ENCODE results near the gene OR13G1. TPM values are rescaled to one million over a fixed set of nuclear protein-coding genes. Genes with fewer than 3 reads are reported as not detected.

The OR13G1 gene
- total RNA-seq, 2 donors from 2014 or later: not detected

Other genes with a start within 250 kb of the OR13G1 start
- gene OR2B11, start 221.6 kb downstream of the OR13G1 start, total RNA-seq: not detected
- not detected for gene OR2C3, start 143.3 kb downstream of the OR13G1 start, total RNA-seq
- gene GCSAML, start 130.6 kb downstream of the OR13G1 start, total RNA-seq: under 1 TPM; 0.29 to 0.60 TPM
- not detected for gene OR2G2, start 91.4 kb downstream of the OR13G1 start, total RNA-seq
- gene OR2G3, start 74.2 kb downstream of the OR13G1 start, total RNA-seq: not detected
- gene OR6F1, start 36.9 kb upstream of the OR13G1 start, total RNA-seq: not detected
- gene OR14K1, start 58.9 kb upstream of the OR13G1 start, total RNA-seq: not detected
- not detected for gene OR14A2, start 68.4 kb upstream of the OR13G1 start, total RNA-seq
- gene OR1C1, start 80.8 kb upstream of the OR13G1 start, total RNA-seq: not detected
- gene OR14A16, start 144.4 kb upstream of the OR13G1 start, total RNA-seq: not detected
- not detected for gene OR11L1, start 162.2 kb upstream of the OR13G1 start, total RNA-seq
- gene TRIM58, start 177.4 kb upstream of the OR13G1 start, total RNA-seq: 1 to 10 TPM; 1.4 to 4.1 TPM
- 1 to 10 TPM in 1 of 2 donors, under 1 TPM in 1; 0.33 to 1.9 TPM for gene OR2W3, start 215.8 kb upstream of the OR13G1 start, total RNA-seq
- gene OR2T8, start 240.5 kb upstream of the OR13G1 start, total RNA-seq: not detected
- not detected for gene OR2AJ1, start 245.2 kb upstream of the OR13G1 start, total RNA-seq